Prostate gland (tissue), 2 donors: ENCODE measurements around the gene PIWIL1.

Experiments used
- POLR2A ChIP-seq: fragments of 450-650 bp; IDR thresholded peaks from one replicate; pipeline ENCODE4 v1.6.1; 2016; ENCODE audit warnings: antibody characterized with exemption, mild to moderate bottlenecking
- TF ChIP-seq, protein P1 (sequence below), 4 experiments: fragments of 200-600 bp in 2 of 4; fragments of 450-650 bp in 2 of 4; sonication (generic) in 2 of 4; IDR thresholded peaks; 1 replicate in 3 of 4; 2 replicates in 1 of 4; pipeline ENCODE4 v1.5.1; 2016 to 2019; ENCODE audit warnings: antibody characterized with exemption in 4 of 4, mild to moderate bottlenecking in 2 of 4, moderate library complexity in 2 of 4

DNA sequence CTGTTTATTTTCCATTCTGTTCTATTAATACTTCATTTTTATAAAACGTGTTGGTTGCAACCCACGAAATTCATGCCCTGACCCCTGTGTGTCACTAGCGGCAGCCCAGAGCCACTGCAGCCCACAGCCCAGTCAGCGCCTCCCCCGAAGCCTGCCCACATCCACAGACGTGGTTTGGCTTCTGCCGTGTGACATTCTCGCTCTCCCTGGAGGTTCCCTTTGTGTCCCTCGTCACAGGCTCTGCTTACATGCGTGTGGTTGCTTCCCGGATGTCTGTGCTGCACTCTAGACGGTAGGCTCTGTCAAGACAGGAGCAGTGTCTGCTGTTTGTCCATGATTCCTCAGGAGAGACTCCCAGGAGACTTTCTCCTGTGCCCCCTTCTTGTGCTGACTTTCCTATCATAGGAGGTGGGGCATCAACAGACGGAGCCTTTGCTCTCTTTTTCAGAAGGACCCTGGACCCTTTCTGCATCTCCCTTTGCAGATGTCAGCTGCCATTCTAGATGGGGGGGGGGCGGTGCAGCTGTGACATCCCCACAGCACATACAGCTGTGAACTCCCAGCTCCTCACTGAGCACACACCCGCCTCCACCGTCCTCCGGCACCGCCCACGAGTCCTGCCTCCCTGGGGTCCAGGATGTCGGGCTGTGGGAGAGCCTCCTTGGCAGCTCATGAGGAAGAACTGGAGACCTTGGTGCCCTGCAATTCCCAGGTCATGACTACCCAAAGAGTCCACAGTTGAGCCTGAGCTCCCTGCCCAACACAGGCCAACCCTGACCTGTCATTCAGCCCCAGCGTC, 36.8 kb upstream of the PIWIL1 start:
- TF ChIP-seq, protein P1, sequence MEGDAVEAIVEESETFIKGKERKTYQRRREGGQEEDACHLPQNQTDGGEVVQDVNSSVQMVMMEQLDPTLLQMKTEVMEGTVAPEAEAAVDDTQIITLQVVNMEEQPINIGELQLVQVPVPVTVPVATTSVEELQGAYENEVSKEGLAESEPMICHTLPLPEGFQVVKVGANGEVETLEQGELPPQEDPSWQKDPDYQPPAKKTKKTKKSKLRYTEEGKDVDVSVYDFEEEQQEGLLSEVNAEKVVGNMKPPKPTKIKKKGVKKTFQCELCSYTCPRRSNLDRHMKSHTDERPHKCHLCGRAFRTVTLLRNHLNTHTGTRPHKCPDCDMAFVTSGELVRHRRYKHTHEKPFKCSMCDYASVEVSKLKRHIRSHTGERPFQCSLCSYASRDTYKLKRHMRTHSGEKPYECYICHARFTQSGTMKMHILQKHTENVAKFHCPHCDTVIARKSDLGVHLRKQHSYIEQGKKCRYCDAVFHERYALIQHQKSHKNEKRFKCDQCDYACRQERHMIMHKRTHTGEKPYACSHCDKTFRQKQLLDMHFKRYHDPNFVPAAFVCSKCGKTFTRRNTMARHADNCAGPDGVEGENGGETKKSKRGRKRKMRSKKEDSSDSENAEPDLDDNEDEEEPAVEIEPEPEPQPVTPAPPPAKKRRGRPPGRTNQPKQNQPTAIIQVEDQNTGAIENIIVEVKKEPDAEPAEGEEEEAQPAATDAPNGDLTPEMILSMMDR (IDR thresholded peaks at IDR 0.05): no peak
- no peak for TF ChIP-seq POLR2A
